ENCODE results near the gene FAM53B. TPM values are rescaled to one million over a fixed set of nuclear protein-coding genes. Genes with fewer than 3 reads are reported as not detected.
A peak's percentile ranks its signal among the peaks of the same experiment; 100 is the strongest.

FAM53B gene
- total RNA-seq, 2 experiments from 2014 or later: 15.1 to 18.0 TPM

DNA sequence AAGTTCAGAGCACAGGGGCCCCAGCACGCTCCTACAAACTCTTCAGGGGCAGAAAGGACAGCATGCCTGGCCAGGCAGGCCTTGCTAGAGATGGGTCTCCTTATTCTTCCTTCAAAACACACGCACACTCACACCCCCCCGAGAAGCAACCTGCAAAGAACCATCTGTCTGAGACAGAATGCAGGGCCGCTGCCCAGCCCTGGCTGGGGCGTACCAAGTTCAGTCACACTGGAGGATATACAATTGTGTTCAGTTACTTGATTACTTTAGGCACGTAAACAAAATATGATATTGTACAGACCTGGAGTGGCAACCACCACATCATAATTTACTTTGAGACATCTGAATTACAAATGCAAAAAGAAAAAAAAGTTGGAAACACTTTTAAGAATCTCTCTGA lies 5.7 kb downstream of the FAM53B start:
- H3K27me3 Mint-ChIP-seq: peaks cover 1% of the 10 kb centered on the region
- TF ChIP-seq, protein P1, sequence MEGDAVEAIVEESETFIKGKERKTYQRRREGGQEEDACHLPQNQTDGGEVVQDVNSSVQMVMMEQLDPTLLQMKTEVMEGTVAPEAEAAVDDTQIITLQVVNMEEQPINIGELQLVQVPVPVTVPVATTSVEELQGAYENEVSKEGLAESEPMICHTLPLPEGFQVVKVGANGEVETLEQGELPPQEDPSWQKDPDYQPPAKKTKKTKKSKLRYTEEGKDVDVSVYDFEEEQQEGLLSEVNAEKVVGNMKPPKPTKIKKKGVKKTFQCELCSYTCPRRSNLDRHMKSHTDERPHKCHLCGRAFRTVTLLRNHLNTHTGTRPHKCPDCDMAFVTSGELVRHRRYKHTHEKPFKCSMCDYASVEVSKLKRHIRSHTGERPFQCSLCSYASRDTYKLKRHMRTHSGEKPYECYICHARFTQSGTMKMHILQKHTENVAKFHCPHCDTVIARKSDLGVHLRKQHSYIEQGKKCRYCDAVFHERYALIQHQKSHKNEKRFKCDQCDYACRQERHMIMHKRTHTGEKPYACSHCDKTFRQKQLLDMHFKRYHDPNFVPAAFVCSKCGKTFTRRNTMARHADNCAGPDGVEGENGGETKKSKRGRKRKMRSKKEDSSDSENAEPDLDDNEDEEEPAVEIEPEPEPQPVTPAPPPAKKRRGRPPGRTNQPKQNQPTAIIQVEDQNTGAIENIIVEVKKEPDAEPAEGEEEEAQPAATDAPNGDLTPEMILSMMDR (IDR thresholded peaks at IDR 0.05): no peak
- H3K4me3 Mint-ChIP-seq: no peak overlapping the region
- ChIA-PET POLR2A (interaction anchor here (1.4 to 7.7 kb wide), 2 partner anchors 20 to 50 kb away, joined by 6 to 39 read pairs; no protein-coding TSS in a partner anchor), CTCF (interaction anchor here (4.0 to 4.9 kb wide), 3 partner anchors 21 to 89 kb away, joined by 52 to 91 read pairs (median 54); no protein-coding TSS in a partner anchor)
- H3K36me3 Mint-ChIP-seq (ENCODE audit: low read depth): no peaks in the 10 kb centered on the region
- no peak overlapping the region for H3K27ac Mint-ChIP-seq
- no peak for ATAC-seq
- intact Hi-C loops (cut with micrococcal nuclease): no loop called here
- no peak for DNase-seq
- H3K4me1 Mint-ChIP-seq (ENCODE audit: low read depth): peaks cover 90% of the 10 kb centered on the region
- no peaks in the 10 kb centered on the region for H3K9me3 Mint-ChIP-seq

DNA sequence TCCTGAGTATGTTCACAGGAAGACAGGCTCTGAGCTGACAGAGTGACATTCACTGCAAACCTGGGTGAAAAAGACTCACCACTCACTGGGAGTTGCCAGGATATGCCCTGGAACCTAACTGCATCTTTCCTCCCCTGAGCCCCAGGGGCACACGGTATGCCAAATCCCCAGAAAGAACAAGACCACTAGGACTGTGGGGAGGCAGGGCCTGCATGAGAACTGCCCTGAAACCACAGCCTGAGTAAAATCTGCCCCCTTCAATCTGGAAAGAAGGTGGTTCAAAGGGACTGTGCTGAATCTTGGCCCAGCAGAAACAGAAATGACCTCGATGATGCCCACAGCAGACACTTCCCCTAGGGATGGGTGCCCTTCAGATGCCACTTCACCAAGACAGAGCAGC lies 6.5 kb downstream of the FAM53B start:
- Mint-ChIP-seq H3K27ac (peak overlapping the region; percentile 32), H3K4me3 (no peak overlapping the region), H3K9me3 (no peaks in the 10 kb centered on the region), H3K36me3 (ENCODE audit: low read depth) (peaks cover 3% of the 10 kb centered on the region), H3K4me1 (ENCODE audit: low read depth) (peaks cover 95% of the 10 kb centered on the region), H3K27me3 (peaks cover 1% of the 10 kb centered on the region)
- ATAC-seq (no peak), DNase-seq (no peak)
- ChIA-PET CTCF (interaction anchor here (0.8 to 2.5 kb wide), 4 partner anchors 11 to 37 kb away, joined by 3 to 13 read pairs (median 3); no protein-coding TSS in a partner anchor), POLR2A (interaction anchor here (1.5 to 7.7 kb wide), 2 partner anchors 20 to 36 kb away, joined by 4 to 39 read pairs; no protein-coding TSS in a partner anchor)
- TF ChIP-seq, protein P1 (IDR thresholded peaks at IDR 0.05): no peak
- intact Hi-C loops (cut with micrococcal nuclease): no loop called here

DNA sequence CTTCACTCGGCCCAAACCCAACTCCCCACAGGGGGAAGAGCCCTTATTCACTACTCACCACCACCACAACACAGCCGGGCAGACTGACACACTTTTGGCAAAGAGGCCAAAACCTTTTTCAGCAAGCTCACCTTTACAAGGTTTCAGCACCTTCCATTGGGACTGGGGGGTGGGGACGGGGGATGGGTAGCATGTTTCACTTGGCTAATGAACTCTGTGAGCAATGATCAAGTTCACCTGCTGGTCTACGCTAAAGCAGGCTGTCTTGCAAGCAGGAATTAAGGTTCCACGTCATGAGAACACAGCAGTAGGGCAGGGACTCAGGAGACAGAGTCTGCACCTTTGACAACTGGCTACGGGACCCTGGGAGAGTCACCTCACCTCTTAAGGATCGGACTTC lies 7.0 kb downstream of the FAM53B start:
- H3K4me1 Mint-ChIP-seq (ENCODE audit: low read depth): peaks cover 95% of the 10 kb centered on the region
- H3K27me3 Mint-ChIP-seq: peaks cover 1% of the 10 kb centered on the region
- no peaks in the 10 kb centered on the region for H3K9me3 Mint-ChIP-seq
- ChIA-PET POLR2A (interaction anchor here (1.5 to 7.7 kb wide), 2 partner anchors 19 to 36 kb away, joined by 4 to 39 read pairs; no protein-coding TSS in a partner anchor), CTCF (interaction anchor here (0.8 to 2.5 kb wide), 4 partner anchors 11 to 36 kb away, joined by 3 to 13 read pairs (median 3); no protein-coding TSS in a partner anchor)
- ATAC-seq: no peak
- H3K4me3 Mint-ChIP-seq: no peak overlapping the region
- TF ChIP-seq, protein P1 (IDR thresholded peaks at IDR 0.05): no peak
- intact Hi-C loops (cut with micrococcal nuclease): no loop called here
- peak overlapping the region; percentile 16 for H3K27ac Mint-ChIP-seq
- no peak for DNase-seq
- H3K36me3 Mint-ChIP-seq (ENCODE audit: low read depth): peaks cover 3% of the 10 kb centered on the region

DNA sequence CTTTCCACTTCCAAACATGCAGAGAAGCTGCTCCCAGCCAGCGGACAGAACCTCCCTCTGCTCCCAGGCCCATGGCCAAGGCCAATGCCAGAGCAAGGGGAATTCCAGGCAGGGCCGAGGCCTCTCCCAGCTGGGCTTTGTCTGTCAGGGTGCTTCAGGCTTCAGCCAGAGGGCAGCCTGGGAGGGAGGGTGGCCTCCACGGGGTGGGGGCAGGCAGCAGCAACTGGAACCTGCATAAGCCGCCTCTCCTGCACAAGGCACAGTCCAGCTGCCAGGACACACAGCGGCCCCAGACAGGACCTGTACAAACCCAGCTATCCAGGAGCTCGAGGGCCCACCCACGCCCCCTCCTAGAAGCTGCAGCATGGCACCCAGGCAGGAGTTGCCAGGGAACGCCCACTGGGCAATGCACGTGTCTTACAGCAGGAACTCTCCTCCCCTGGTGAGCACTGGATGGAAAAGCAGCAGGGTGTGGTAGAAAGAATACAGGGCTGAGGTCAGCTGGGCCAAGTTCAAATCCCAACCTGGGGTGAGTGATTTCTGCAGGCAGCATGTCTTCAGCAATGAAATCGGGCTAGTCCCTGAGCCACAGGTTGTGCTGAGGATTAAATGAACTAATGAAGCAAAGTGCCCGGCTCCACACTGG lies 7.6 kb downstream of the FAM53B start:
- peaks cover 1% of the 10 kb centered on the region for H3K27me3 Mint-ChIP-seq
- no peaks in the 10 kb centered on the region for H3K9me3 Mint-ChIP-seq
- H3K4me1 Mint-ChIP-seq (ENCODE audit: low read depth): peaks cover 95% of the 10 kb centered on the region
- DNase-seq: no peak
- TF ChIP-seq, protein P1 (IDR thresholded peaks at IDR 0.05): no peak
- ChIA-PET CTCF (interaction anchor here (0.6 to 2.5 kb wide), 4 partner anchors 16 to 99 kb away, joined by 3 to 13 read pairs (median 4); no protein-coding TSS in a partner anchor), POLR2A (interaction anchor here (1.1 to 7.7 kb wide), 4 partner anchors 12 to 35 kb away, joined by 3 to 39 read pairs (median 5); no protein-coding TSS in a partner anchor)
- no peak overlapping the region for H3K4me3 Mint-ChIP-seq
- H3K36me3 Mint-ChIP-seq (ENCODE audit: low read depth): peaks cover 3% of the 10 kb centered on the region
- intact Hi-C loops (cut with micrococcal nuclease): no loop called here
- peak overlapping the region; percentile 16 for H3K27ac Mint-ChIP-seq
- ATAC-seq: no peak
